OCI-M1 (cell line): ENCODE data around the gene S100A3.

Source experiments
- DNase-seq: peaks from one replicate; lab custom pipeline; 2025; lab: John Stamatoyannopoulos, UW

S100A3 gene

GRCh38 chr1:153547560-153548551, 1.2 kb downstream of the S100A3 start:
- no peak for DNase-seq

- DNase-seq: no peak
Measured at GRCh38 chr1:153546796-153547559, 2.1 kb downstream of the S100A3 start.

- DNase-seq: no peak
Measured at GRCh38 chr1:153546371-153546770, 2.7 kb downstream of the S100A3 start.

- DNase-seq: peak; percentile 98
Measured at GRCh38 chr1:153545067-153546055, 3.7 kb downstream of the S100A3 start, which contains the start of gene S100A4. TSS of gene S100A4 (minus strand) at chr1:153545806. CDS start at chr1:153544794, 1,012 bp downstream.

- no peak for DNase-seq
Measured at GRCh38 chr1:153544453-153545066, 4.5 kb downstream of the S100A3 start.

GRCh38 chr1:153543736-153544135, 5.3 kb downstream of the S100A3 start:
- no peak for DNase-seq

GRCh38 chr1:153542956-153543711, 5.9 kb downstream of the S100A3 start:
- no peak for DNase-seq

GRCh38 chr1:153541641-153542590, 7.1 kb downstream of the S100A3 start:
- DNase-seq: no peak

GRCh38 chr1:153540394-153541361, 8.4 kb downstream of the S100A3 start, which contains the start of gene S100A5:
TSS of gene S100A5 (minus strand) at chr1:153540934. CDS start at chr1:153540191, 743 bp downstream.
- peak; percentile 70 for DNase-seq

GRCh38 chr1:153539395-153540093, 9.5 kb downstream of the S100A3 start:
- DNase-seq: no peak

- no peak for DNase-seq
Measured at GRCh38 chr1:153538315-153538821, 10.7 kb downstream of the S100A3 start.

GRCh38 chr1:153537376-153537730, 11.7 kb downstream of the S100A3 start:
- DNase-seq: no peak

- DNase-seq: peak; percentile 40
Measured at GRCh38 chr1:153536671-153537375, 12.2 kb downstream of the S100A3 start.

- DNase-seq: peak; percentile 78
Measured at GRCh38 chr1:153536012-153536670, 12.9 kb downstream of the S100A3 start.

GRCh38 chr1:153535242-153536011, 13.6 kb downstream of the S100A3 start, which contains the start of gene S100A6:
TSS of gene S100A6 (minus strand) at chr1:153535991. CDS start at chr1:153535339, 652 bp downstream.
- peak; percentile 69 for DNase-seq
